Activated CD4-positive, CD25-positive, alpha-beta regulatory T cell treated with anti-CD3 and anti-CD28 coated beads, Interleukin-2, amount 50 U/mL, for 16 hours (primary cell): ENCODE results near the gene NLGN2.

Experiments
- DNase-seq: peaks from one replicate; pipeline ENCODE4 v3.0.0-alpha.2; 2020; ENCODE audit warnings: low read depth, low spot score

The NLGN2 gene

GRCh38 chr17:7392696-7393612 lies 14.7 kb upstream of the NLGN2 start:
- DNase-seq: no peak

GRCh38 chr17:7393613-7394451 lies 13.8 kb upstream of the NLGN2 start:
- DNase-seq: no peak

- DNase-seq: peak; percentile 62
These were observed 13.0 kb upstream of the NLGN2 start, which contains the start of gene PLSCR3 for GRCh38 chr17:7394452-7395191. PLSCR3 (minus strand) TSS chr17:7394525; CDS start chr17:7394110, 415 bp downstream.

GRCh38 chr17:7396147-7396546 lies 11.5 kb upstream of the NLGN2 start:
- DNase-seq: no peak

- no peak for DNase-seq
These were observed 9.0 kb upstream of the NLGN2 start for GRCh38 chr17:7398612-7399011.

GRCh38 chr17:7403043-7403726 lies 4.5 kb upstream of the NLGN2 start:
- DNase-seq: no peak

- DNase-seq: no peak
These were observed 4.0 kb upstream of the NLGN2 start for GRCh38 chr17:7403727-7403976.

- peak; percentile 91 for DNase-seq
These were observed 3.5 kb upstream of the NLGN2 start, which contains the start of gene TMEM256 for GRCh38 chr17:7403977-7404736. TMEM256 (minus strand) TSS chr17:7404097; CDS start chr17:7404084, 13 bp downstream.

GRCh38 chr17:7404737-7405349 lies 2.8 kb upstream of the NLGN2 start:
- peak; percentile 34 for DNase-seq

- DNase-seq: no peak
These were observed 2.1 kb upstream of the NLGN2 start for GRCh38 chr17:7405350-7406234.

- no peak for DNase-seq
These were observed 1.3 kb upstream of the NLGN2 start for GRCh38 chr17:7406235-7406825.

- no peak for DNase-seq
These were observed 563 bp upstream of the NLGN2 start for GRCh38 chr17:7407082-7407481.

GRCh38 chr17:7408252-7408727 lies 645 bp downstream of the NLGN2 start:
- DNase-seq: no peak

GRCh38 chr17:7408863-7409262 lies 1.2 kb downstream of the NLGN2 start:
- no peak for DNase-seq

GRCh38 chr17:7409716-7410115 lies 2.1 kb downstream of the NLGN2 start:
- no peak for DNase-seq

GRCh38 chr17:7410634-7411426 lies 3.2 kb downstream of the NLGN2 start:
- no peak for DNase-seq

- DNase-seq: no peak
These were observed 3.7 kb downstream of the NLGN2 start for GRCh38 chr17:7411427-7411750.
